GM19438 (cell line): ENCODE results near the gene MMP25.

Experiments
- ATAC-seq: cut with Tn5 transposase; IDR thresholded peaks from one replicate; pipeline ENCODE4 v1.9.1; 2021; ENCODE audit warnings: low read depth; ENCODE audit not compliant: unreplicated experiment

MMP25 gene, protein sequence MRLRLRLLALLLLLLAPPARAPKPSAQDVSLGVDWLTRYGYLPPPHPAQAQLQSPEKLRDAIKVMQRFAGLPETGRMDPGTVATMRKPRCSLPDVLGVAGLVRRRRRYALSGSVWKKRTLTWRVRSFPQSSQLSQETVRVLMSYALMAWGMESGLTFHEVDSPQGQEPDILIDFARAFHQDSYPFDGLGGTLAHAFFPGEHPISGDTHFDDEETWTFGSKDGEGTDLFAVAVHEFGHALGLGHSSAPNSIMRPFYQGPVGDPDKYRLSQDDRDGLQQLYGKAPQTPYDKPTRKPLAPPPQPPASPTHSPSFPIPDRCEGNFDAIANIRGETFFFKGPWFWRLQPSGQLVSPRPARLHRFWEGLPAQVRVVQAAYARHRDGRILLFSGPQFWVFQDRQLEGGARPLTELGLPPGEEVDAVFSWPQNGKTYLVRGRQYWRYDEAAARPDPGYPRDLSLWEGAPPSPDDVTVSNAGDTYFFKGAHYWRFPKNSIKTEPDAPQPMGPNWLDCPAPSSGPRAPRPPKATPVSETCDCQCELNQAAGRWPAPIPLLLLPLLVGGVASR

DNA sequence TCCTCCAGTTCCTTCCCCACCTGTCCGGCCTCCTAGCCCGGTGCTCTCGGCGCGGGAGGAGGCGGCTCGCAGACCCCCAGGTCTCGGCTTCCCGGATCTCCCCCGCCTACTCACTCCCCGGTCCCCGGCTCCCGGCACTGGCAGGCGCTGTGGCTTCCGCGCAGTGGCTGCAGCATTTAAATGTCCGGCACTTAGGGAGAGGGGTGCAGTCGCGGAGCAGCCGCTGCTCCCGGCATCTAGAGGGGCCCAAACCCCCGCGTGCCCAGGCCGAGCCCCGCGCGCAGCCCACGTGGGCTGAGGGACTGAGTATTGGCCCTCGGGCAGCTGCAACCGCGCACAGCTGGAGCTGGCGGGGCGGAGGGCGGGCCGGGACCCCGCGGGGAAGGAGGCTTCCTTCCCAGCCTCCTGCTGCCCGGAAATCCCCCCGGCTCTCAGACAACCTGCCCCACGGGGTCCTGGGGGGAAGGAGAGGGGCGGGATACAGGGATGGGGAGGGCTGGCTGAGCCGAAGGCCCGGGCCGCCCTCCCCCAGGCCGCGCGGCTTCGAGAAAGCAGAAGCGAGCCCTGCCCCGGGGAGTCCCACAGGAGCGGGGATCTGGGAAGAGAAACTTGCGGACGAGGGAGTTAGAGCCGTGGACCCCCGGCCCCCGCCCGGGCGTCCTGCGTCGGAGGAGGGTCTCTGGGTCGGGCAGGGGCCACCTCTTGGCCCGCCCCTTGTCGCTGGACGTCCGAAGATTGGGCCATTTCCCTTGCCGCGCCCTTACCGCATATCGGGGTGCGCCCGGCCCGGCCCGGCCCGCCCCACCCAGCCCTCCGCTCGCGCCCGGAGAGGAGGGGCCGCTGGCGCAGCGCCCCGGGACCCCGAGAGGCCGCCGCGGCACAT, at the start of gene MMP25:
TSS of gene MMP25 (plus strand) at position 804 of the 883 bp plus-strand sequence. CDS start 357 bp downstream, outside the sequence.
- ATAC-seq = no peak

DNA sequence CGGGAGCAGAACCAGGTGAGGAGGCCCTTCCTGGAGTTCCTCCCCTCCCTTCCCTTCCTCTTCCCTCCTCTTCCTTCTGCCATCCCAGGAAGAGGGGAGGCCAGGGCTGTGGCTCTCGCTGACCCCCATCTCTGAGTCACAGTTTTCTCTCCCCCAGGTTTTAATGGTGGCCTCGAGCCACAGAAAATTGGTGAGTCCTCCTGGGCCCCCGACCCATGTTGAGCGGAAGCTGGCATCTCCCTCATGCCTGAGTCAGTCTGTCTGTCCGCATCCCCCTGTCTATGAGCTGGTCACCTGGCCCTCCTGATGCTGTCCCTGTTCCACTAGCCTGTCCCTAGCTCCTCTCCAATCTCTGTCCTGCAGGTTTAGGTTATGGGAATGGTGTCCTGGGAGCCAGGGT, 46.4 kb upstream of the MMP25 start:
- ATAC-seq = no peak

DNA sequence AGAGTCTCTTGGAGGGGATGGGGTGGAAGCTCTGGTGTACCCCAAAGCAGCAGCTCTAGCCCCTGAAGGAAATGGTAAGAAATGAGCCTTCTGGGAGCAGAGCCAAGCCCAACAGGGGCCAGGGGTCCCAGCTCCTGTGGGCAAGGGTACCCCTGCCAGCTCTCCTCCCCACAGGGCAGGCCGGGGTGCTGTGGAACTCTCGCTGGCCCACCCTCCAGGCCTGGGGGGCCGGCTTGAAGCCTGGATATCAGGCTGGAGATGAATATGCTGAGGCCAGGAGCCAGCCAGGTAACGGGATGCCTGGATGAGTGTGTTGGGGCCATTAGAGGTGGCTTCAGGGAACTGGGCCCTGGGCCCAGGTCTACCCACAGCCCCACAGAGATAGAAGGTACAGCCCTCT, 45.8 kb upstream of the MMP25 start:
- ATAC-seq = no peak

DNA sequence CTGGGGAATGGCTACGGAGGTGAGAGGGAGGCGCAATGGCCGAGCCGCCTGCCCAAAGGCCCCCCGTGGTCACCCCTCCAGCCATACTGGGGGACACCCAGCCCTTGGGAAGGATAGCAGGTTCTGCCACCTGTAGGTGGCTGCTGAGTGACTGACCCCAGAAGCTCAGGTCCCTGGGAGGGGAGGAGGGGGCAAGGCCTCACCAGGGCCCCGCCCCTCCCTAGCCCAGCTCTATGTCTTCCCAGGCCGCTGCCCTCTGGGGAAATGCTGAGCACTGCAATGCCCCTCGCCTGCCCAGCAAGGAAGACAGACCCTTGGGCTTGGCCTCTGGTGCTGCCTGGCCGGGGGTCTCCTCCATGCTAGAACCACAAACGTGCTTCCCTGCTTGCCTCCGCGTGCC, 45.0 kb upstream of the MMP25 start:
- no peak for ATAC-seq

DNA sequence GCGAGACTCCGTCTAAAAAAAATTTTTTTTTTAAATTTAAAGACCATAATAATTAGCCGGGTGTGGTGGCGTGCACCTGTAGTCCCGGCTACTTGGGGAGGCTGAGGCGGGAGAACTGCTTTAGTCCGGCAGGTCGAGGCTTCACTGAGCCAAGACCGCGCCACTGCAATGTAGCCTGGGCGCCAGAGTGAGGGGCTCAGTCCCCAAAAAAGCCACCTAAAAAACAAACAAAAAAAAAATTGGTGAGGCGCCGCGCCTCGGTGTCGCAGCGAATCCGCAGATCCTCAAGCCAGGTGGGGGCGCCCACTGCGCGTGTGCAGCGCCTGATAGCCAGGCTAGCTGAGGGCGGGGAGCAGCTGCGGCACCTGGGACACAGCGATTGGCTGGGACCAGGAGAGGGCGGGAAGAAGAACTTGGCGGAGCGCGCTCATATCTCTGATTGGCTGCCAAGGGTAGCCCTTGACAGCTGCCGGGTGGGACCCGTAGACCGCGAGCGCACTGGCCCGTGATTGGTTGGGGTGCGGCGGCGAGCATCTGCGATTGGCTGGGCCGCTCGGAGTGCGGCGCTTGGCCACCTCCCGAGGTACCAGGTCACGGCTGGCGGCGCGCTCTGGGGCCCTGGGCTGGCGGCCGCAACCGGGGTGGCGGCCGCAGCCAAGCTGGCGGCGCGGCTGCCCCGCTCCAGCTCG, 42.6 kb upstream of the MMP25 start:
- peak; percentile 88 for ATAC-seq

DNA sequence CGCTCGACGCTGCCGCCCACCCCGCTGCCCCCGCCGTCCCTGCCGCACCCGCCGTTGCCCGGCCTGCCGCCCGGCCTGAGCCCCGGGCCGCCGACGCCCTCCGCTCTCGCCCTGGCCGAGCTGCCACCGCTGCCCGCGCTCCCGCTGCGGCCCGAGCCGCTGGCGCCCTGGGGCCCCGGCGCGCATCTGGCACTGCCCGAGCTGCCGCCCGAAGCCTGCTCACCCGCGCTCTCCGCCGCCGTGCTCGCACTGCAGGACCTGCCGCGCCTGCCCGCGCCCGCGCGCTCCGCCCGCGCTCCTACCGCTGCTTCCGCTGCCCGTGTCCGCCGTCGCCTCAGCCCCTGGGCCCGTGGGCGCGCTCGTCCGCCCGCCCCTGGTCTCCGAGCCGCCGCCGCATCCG, 42.0 kb upstream of the MMP25 start:
- ATAC-seq = peak; percentile 0

DNA sequence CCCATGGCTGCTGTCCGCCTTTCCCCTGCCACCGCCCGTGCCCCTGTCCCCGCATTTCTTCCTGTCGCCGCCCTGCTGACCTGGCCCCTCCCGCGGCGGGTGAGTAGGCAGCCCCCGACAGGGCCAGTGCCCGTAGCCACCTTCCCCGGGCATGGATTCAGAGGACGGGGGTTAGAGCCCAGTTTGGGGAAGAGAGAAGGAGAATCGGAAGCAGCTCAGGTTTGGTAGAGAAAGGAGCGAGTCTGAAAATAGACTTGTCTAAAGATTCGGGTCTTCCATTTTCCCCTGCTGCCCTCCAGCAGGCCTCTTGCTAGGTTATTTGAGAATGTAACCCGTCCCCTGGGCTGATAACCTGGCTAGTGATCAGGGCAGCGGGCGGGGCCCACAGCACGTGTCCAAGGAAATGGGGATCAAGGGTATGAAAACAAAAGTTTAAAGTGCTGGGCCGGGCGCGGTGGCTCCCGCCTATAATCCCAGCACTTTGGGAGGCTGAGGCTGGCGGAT, 41.5 kb upstream of the MMP25 start:
- ATAC-seq = no peak

DNA sequence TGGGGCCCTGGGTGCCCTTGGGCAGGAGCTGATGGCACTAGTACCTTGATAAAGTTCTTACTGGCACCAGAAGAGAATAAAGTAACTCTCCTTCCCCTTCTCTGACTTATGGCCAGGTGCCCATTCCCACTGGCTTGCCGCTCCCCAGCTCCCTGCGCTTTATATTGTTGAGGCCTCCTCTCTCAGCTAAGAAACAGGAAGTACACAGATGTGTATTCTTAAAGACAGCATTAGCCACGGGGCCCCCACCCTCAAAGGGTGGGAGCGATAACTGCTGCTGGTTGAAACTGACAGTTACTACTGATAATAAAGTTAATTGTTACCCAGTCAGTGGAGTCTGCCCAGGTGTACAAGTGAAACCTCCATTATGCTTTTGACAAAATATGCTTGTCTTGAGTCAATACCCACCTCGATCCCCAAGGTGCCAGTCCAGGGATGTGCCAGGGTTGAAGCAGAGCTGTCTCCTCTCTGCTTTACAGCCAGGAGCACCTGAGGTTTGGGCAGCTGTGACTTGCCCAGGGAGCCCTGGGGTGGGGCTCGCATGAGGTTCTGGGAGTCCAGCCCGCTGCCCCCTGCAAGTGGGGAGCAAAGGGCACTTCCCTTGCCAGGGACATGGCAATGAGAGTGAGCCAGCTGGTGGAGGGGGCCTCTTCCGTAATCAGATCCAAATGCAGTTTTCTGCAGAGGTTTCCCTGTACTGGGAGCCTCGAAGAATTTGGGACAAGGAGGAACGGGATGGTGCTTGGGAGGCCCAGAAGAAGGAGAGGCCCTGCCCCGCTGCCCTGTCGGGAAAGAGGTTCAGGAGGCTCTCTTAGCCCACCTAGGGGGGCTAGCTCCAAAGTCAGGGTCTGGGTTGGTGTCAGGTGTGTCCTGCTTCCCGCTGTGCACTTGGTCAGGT, 39.1 kb upstream of the MMP25 start:
- ATAC-seq = no peak

DNA sequence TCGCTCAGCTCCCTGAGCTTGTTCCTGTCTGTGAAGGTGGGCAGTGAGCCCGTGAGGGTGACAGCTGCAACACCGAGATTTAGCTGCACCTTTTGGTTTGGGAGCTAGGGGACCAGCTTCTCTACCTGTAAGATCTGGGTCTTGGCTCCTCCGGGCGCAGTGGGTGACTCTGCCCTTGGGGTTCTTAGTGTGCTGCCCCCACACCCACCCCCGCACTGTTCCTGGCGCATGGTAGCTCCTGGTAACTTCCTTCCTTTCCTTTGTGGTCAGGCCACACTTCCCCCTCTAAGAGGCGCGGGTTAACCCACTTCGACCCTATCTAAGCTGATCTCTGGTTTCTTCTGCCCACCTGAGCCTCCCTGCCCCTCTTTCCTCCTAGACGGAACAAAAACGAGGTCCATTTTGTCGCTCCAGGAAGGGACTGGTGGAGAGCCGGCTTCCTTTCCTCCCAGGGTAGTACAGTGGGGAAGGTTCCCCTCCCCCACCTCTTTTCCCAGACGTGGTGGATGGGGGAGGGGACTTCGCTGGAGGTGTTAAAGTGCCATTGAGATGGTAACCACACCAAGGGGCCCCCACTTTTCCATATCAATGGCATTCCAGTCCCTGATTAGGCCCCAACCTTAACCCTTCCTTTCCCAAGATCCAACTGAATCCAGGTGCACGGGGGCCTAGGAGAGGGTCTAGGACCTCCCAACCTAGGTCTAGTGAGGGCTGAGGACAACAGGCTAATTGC, 38.2 kb upstream of the MMP25 start:
- no peak for ATAC-seq

DNA sequence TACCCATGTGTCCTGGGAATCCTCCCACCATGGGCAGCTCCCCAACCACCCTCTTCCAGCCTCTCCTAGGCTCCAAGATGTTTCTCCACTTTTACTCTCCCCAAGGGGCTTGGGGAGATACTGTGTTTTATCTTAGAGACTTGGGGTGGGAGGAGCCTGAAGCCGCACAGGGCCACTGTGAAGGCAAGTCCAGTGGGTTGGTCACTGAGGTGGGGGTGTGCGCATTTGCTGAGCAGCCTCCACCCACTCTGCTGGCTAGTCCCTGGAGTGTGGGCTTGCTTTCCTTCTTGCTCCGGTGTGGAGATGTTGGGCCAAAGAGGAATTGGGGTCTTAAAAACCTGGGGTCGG, 37.7 kb upstream of the MMP25 start:
- no peak for ATAC-seq

DNA sequence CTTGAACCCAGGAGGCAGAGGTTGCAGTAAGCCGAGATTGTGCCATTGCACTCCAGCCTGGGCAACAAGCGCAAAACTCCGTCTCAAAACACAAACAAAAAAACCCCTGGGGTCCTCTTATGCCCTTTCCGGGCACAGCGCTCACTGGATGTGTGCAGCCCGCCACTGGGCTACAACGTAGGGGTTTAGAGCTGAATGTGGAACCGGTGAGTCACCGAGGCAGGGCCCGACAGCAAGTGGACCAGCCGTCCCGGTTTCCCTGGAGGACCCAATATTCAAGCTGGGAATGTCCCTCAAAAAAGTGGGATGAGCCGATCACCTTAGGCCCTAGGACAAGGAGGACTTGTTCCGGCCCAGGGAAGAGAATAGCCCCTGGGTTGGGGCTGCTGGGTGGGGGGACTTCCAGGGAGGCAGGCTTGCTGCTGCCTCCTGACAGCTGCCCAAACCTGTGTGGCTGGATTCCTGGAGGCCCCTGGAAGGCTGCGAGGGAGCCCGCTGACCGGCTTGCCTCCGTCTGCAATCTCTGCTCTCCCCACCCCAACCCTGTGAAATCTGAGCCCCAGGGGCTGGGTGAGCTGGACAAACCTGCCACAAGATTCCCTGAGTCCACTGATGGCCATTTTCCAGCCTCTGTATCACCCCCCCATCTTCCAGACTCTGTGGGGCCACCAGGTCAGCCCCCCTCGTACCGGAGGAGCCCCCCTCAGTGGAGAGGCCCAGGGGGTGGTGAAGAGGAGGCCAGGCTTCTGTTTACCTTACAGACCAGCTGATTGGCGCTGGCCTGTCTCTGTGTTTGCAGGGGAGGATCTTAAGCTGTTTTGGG, 36.6 kb upstream of the MMP25 start:
- no peak for ATAC-seq

DNA sequence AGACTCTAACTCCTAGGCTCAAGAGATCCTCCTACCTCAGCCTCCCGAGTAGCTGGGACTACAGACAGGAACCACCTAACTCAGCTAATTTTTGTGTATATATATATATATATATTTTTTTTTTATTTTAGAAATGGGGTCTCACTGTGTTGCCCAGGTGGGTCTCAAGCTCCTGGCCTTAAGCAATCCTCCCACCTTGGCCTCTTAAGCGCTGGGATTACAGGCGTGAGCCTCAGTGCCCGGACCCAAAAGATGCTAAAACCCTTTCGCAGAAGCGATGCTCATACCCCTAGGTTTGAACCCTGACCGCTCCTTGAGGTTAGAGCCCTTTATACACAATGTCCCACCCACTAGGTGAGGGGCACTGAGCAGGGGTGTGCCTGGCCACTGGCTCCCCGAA, 35.9 kb upstream of the MMP25 start:
- no peak for ATAC-seq

DNA sequence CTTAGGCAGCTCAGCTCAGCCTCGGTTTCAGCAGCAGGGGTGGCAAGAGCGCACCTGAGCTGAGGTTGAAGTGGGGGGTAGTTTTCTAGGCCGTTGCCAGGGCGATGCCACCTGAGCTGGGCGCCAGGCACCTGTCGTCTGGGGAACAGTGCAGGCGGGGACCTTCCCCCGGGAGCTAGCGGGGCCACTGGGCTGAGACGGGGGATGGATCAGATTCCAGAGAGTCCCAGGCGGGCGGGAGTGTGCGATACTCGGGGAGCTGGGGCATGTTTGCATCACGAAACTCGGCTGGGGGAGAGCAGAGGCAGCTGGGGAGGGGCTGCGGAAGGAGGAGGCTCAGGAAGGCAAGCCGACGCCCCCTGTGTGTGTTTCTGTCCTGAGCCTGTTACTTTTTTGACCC, 34.1 kb upstream of the MMP25 start:
- ATAC-seq = no peak

DNA sequence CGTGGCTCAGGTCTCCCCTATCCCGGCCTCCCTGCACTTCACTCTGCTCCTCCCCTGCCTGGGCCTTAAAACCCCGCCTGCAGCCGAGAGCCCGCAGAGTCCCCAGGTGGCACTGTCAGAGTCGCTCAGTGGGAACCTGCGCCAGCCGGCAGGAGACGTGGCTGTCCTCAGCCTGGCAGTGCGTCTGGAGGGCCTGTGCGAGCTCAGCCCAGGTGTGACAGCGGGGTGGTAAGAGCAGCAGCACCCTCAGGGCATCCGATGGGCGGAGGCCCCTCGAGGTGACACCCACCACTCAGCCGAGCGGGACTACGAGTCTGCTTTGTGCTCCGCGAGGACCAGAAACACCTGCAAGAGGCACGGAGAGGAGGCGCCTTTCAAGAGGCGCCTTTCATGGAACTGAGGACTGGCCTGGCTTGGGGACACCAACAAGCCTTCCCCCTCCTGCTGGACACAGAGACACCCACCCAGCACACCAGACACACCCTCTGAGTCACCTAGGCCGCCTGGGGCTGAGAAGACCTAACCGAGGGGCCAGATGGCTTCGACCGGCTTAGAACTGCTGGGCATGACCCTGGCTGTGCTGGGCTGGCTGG, 33.4 kb upstream of the MMP25 start, which contains the start of gene CLDN9:
TSS of gene CLDN9 (plus strand) at position 96 of the 593 bp plus-strand sequence. CDS start at position 536, 440 bp downstream.
- no peak for ATAC-seq

DNA sequence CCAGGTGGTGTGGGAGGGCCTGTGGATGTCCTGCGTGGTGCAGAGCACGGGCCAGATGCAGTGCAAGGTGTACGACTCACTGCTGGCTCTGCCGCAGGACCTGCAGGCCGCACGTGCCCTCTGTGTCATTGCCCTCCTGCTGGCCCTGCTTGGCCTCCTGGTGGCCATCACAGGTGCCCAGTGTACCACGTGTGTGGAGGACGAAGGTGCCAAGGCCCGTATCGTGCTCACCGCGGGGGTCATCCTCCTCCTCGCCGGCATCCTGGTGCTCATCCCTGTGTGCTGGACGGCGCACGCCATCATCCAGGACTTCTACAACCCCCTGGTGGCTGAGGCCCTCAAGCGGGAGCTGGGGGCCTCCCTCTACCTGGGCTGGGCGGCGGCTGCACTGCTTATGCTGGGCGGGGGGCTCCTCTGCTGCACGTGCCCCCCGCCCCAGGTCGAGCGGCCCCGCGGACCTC, 32.8 kb upstream of the MMP25 start:
- ATAC-seq = no peak

DNA sequence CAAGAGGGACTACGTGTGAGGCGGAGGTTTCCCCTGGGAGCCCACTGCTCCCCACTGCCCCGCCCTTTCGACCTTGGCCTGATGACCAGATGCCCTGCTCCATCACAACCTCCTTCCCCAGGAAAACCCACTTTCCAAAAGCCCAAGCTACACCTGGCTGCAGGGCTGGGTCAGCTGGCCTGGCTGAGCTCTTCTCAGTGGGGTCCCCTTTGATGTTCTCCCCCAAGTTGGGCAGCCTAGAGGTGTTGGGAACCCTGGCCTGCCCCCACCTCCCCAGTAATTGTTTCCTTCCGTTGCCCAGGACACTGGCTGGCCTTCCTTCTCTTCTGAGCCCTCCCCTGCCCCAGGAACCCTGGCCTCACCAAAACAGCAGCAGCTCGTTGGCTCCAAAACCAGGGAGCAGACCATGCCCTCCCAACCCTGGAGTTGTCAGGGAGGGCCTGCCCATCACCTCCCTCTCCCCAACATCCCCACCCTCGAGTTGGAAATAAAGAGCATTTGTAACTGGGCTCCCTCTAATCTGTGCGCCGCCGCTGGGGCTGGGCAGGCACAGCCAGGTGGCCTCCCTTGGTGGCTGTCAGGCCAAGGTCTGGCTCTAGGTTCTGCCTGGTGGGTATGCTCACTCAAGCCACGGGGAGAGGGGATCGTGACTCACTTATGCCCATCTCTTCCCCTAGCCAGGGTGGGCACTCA, 32.2 kb upstream of the MMP25 start:
- ATAC-seq = no peak

DNA sequence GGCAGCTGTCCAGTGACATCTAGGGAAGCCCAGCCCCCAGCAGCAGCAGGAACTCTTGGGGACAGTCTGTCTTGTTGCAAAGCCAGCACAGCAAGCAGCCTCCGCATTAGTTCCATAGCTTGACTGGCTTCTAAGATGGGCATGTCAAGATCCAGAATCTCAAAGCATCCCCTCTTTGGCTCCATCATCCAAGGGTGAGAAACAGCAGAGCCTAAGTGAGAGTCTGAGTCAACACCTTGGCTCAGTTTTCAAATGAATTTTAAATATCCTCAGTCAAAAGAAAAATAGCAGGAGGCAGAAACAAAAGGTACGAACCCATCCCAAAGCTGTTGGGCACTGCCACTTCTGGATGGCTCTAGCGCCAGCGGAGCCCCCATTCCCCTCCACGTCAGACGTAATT, 31.4 kb upstream of the MMP25 start:
- no peak for ATAC-seq
